Epidermal melanocyte (primary cell): ENCODE data around the gene COASY.
A peak's percentile ranks its signal among the peaks of the same experiment; 100 is the strongest.
"Not testable (repeated sequence)": the region's sequence is repeated elsewhere in the genome, so short reads cannot be mapped to it uniquely, and the experiment has no call there.

ENCODE experiments used
- DNase-seq: peaks from one replicate; pipeline ENCODE4 v3.0.0; 2011; ENCODE audit warnings: low spot score; ENCODE audit not compliant: insufficient read length

Gene COASY

DNA sequence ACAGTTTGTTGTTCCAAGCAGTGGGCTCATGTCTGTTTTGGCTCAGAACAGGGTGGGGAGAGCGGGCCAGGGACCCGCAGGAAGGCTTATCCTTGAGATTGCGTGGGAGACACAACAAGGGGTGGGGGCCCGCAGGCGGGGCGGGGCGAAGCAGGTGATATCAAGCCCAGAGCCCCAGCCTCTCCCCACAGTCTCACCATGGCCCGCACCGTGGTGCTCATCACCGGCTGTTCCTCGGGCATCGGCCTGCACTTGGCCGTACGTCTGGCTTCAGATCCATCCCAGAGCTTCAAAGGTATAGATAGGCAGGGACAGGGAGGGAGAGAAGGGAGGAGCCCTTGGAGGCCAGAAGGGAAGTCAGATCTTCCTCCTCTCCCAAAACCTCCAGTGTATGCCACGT lies 9.2 kb upstream of the COASY start, which contains the start of gene HSD17B1:
TSS of gene HSD17B1 (plus strand) at position 188 of the 400 bp plus-strand sequence. CDS start at position 199, 11 bp downstream.
- DNase-seq, result not testable (repeated sequence)

DNA sequence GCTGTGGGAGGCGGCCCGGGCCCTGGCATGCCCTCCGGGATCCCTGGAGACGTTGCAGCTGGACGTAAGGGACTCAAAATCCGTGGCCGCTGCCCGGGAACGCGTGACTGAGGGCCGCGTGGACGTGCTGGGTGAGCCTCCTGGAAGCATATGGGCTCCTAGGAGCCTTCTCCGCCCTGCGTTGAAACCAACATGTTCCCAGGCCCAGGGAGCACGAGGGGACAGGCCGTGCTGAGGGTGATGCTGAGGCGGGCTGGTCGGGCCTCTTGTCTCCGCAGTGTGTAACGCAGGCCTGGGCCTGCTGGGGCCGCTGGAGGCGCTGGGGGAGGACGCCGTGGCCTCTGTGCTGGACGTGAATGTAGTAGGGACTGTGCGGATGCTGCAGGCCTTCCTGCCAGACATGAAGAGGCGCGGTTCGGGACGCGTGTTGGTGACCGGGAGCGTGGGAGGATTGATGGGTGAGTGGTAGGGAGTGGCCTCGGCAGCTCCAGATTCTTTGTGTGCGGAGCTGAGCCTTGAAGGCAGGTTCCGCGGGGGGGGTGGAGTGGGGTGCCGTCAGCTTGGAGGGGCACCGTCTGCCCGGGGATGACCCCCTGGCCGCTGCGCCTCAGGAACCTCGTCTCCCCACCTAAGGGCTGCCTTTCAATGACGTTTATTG lies 8.7 kb upstream of the COASY start:
- no peak for DNase-seq

- DNase-seq, result no peak
These were observed 8.1 kb upstream of the COASY start for GRCh38 chr17:42553866-42554249.

DNA sequence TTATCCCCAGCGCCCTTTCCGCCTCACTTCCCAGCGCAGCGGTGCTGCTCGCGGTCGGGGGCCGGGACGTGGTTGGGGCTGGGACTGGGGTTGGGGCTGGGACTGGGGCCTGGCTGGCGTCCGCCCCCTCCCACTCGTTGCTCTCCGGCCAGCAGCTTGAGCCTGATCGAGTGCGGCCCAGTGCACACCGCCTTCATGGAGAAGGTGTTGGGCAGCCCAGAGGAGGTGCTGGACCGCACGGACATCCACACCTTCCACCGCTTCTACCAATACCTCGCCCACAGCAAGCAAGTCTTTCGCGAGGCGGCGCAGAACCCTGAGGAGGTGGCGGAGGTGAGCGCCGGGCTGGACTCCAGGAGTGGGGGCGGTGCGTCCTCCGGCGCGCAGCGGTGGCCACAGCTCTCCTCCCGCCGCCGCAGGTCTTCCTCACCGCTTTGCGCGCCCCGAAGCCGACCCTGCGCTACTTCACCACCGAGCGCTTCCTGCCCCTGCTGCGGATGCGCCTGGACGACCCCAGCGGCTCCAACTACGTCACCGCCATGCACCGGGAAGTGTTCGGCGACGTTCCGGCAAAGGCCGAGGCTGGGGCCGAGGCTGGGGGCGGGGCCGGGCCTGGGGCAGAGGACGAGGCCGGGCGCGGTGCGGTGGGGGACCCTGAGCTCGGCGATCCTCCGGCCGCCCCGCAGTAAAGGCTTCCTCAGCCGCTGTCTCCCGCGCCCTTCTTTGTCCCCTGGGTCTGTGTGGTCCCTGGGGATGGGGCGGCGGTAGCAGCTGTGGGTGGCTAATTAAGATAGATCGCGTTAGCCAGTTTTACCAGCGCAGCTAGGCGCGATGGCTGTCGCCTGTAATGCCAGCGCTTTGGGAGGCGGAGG lies 7.5 kb upstream of the COASY start:
- peak; percentile 91 for DNase-seq

GRCh38 chr17:42555122-42555622 lies 6.8 kb upstream of the COASY start:
- no peak for DNase-seq

GRCh38 chr17:42555961-42556617 lies 5.9 kb upstream of the COASY start:
- not testable (repeated sequence) for DNase-seq

- no peak for DNase-seq
These were observed 2.9 kb upstream of the COASY start for GRCh38 chr17:42559075-42559474.

GRCh38 chr17:42560246-42560645 lies 1.7 kb upstream of the COASY start:
- DNase-seq, result no peak

GRCh38 chr17:42562388-42563142 lies 617 bp downstream of the COASY start:
- no peak for DNase-seq

- no peak for DNase-seq
These were observed 1.2 kb downstream of the COASY start for GRCh38 chr17:42563143-42563509.

DNA sequence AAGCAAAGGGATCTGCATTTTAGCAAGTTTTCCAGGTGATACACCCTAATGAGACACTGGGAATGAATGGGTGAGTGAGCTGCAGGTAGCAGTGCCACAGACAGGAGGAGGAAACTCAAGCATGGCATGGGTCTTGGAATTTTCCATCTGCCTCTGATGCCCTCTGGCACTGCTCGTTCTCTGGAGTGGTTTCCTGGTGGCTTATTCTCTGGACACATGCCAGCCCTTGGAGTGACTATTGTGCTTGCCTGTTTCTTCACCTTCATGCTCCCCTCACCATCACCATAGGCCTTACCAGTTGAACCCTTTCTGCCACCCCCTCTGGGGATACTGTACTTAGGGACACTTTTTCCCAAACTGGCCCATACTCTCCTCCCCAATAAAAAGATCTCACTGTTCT lies 1.6 kb downstream of the COASY start:
- no peak for DNase-seq

GRCh38 chr17:42563950-42564349 lies 2.0 kb downstream of the COASY start:
- DNase-seq, result no peak

DNA sequence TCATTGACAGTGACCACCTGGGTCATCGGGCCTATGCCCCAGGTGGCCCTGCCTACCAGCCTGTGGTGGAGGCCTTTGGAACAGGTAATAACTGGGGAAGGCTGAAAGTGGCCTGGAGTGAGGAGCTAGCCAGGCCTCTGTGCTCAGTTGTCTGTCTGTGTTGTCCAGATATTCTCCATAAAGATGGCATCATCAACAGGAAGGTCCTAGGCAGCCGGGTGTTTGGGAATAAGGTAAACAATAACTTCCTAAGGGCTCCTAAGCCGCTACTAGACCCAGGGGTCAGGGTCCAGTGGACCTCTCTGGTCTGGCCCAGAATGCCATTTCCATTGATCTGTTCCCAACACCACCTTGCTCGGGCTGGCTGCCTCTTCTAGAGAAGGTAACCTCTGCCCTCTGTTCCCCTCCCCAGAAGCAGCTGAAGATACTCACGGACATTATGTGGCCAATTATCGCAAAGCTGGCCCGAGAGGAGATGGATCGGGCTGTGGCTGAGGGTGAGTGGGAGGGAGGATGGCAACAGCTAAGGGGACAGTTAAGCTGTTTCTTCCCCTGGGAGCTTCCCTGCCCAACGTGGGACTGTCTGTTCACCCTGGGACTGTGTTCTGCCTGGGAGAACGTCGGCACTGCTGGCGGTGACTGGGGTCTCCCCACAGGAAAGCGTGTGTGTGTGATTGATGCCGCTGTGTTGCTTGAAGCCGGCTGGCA lies 3.0 kb downstream of the COASY start:
- DNase-seq, result no peak

GRCh38 chr17:42565523-42566214 lies 3.7 kb downstream of the COASY start:
- no peak for DNase-seq

GRCh38 chr17:42566215-42566882 lies 4.4 kb downstream of the COASY start:
- DNase-seq, result no peak

- peak; percentile 99 for DNase-seq
These were observed 5.1 kb downstream of the COASY start, which contains the start of gene MLX for GRCh38 chr17:42566883-42567573. MLX (plus strand) TSS chr17:42567100; CDS start chr17:42567125, 25 bp downstream.

- DNase-seq, result no peak
These were observed 6.6 kb downstream of the COASY start for GRCh38 chr17:42568341-42569111.
